ENCODE results near the gene MAN1C1. TPM values are rescaled to one million over a fixed set of nuclear protein-coding genes. Genes with fewer than 3 reads are reported as not detected.

The MAN1C1 gene
- total RNA-seq, 2 experiments from 2014 or later = 16.8 to 17.9 TPM

- no peak overlapping the region for H3K4me3 Mint-ChIP-seq
- POLR2A ChIA-PET = no interaction called here
- CTCF ChIA-PET = interaction anchor here (1.7 kb wide), 1 partner anchor 160 kb away, joined by 4 read pairs; no protein-coding TSS in a partner anchor
- peaks cover 25% of the 10 kb centered on the region for H3K36me3 Mint-ChIP-seq (ENCODE audit: low read depth)
- peaks cover 6% of the 10 kb centered on the region for H3K27me3 Mint-ChIP-seq (ENCODE audit: low read depth)
- no peak for DNase-seq
- no peak for ATAC-seq
- no peaks in the 10 kb centered on the region for H3K9me3 Mint-ChIP-seq (ENCODE audit: insufficient read depth)
- no peak overlapping the region for H3K27ac Mint-ChIP-seq
- peaks cover 38% of the 10 kb centered on the region for H3K4me1 Mint-ChIP-seq (ENCODE audit: low read depth)
Measured at GRCh38 chr1:25770541-25771220, 154.1 kb downstream of the MAN1C1 start.

GRCh38 chr1:25771221-25772114 lies 154.9 kb downstream of the MAN1C1 start:
- Mint-ChIP-seq H3K27me3 (ENCODE audit: low read depth) (peaks cover 6% of the 10 kb centered on the region), H3K9me3 (ENCODE audit: insufficient read depth) (no peaks in the 10 kb centered on the region), H3K27ac (no peak overlapping the region), H3K4me3 (no peak overlapping the region), H3K4me1 (ENCODE audit: low read depth) (peaks cover 38% of the 10 kb centered on the region), H3K36me3 (ENCODE audit: low read depth) (peaks cover 26% of the 10 kb centered on the region)
- no peak for DNase-seq
- no peak for ATAC-seq
- ChIA-PET POLR2A (interaction anchor here (0.9 kb wide), 1 partner anchor 22 kb away, joined by 3 read pairs; no protein-coding TSS in a partner anchor), CTCF (interaction anchor here (1.7 kb wide), 1 partner anchor 161 kb away, joined by 4 read pairs; no protein-coding TSS in a partner anchor)

GRCh38 chr1:25772164-25772563 lies 155.6 kb downstream of the MAN1C1 start:
- H3K4me3 Mint-ChIP-seq = no peak overlapping the region
- no peak for DNase-seq
- H3K36me3 Mint-ChIP-seq (ENCODE audit: low read depth) = peaks cover 28% of the 10 kb centered on the region
- H3K27ac Mint-ChIP-seq = no peak overlapping the region
- peaks cover 6% of the 10 kb centered on the region for H3K27me3 Mint-ChIP-seq (ENCODE audit: low read depth)
- ChIA-PET CTCF (interaction anchor here (1.7 kb wide), 1 partner anchor 162 kb away, joined by 4 read pairs; no protein-coding TSS in a partner anchor), POLR2A (interaction anchor here (0.9 kb wide), 1 partner anchor 21 kb away, joined by 3 read pairs; no protein-coding TSS in a partner anchor)
- no peak for ATAC-seq
- no peaks in the 10 kb centered on the region for H3K9me3 Mint-ChIP-seq (ENCODE audit: insufficient read depth)
- H3K4me1 Mint-ChIP-seq (ENCODE audit: low read depth) = peaks cover 38% of the 10 kb centered on the region

- ATAC-seq (no peak), DNase-seq (no peak)
- H3K4me1 Mint-ChIP-seq (ENCODE audit: low read depth) = peaks cover 38% of the 10 kb centered on the region
- ChIA-PET POLR2A (no interaction called here), CTCF (no interaction called here)
- no peak overlapping the region for H3K4me3 Mint-ChIP-seq
- H3K27me3 Mint-ChIP-seq (ENCODE audit: low read depth) = peaks cover 6% of the 10 kb centered on the region
- H3K9me3 Mint-ChIP-seq (ENCODE audit: insufficient read depth) = no peaks in the 10 kb centered on the region
- no peak overlapping the region for H3K27ac Mint-ChIP-seq
- H3K36me3 Mint-ChIP-seq (ENCODE audit: low read depth) = peaks cover 31% of the 10 kb centered on the region
Measured at GRCh38 chr1:25772692-25773245, 156.2 kb downstream of the MAN1C1 start.

GRCh38 chr1:25773441-25774125 lies 157.0 kb downstream of the MAN1C1 start:
- Mint-ChIP-seq H3K27ac (no peak overlapping the region), H3K9me3 (ENCODE audit: insufficient read depth) (no peaks in the 10 kb centered on the region), H3K4me3 (no peak overlapping the region), H3K36me3 (ENCODE audit: low read depth) (peaks cover 33% of the 10 kb centered on the region), H3K27me3 (ENCODE audit: low read depth) (peaks cover 6% of the 10 kb centered on the region), H3K4me1 (ENCODE audit: low read depth) (peaks cover 38% of the 10 kb centered on the region)
- DNase-seq (no peak), ATAC-seq (no peak)
- POLR2A ChIA-PET = interaction anchor here (0.7 to 2.2 kb wide), 2 partner anchors 27 to 97 kb away, joined by 3 to 8 read pairs; no protein-coding TSS in a partner anchor
- CTCF ChIA-PET = interaction anchor here (2.1 kb wide), 1 partner anchor 164 kb away, joined by 14 read pairs; no protein-coding TSS in a partner anchor

- H3K4me1 Mint-ChIP-seq (ENCODE audit: low read depth) = peaks cover 38% of the 10 kb centered on the region
- ChIA-PET POLR2A (interaction anchor here (0.7 to 2.2 kb wide), 3 partner anchors 22 to 158 kb away, joined by 3 to 8 read pairs (median 5); no protein-coding TSS in a partner anchor), CTCF (interaction anchor here (0.7 to 2.1 kb wide), 6 partner anchors 19 to 208 kb away, joined by 3 to 14 read pairs (median 4); no protein-coding TSS in a partner anchor)
- H3K27ac Mint-ChIP-seq = no peak overlapping the region
- peaks cover 33% of the 10 kb centered on the region for H3K36me3 Mint-ChIP-seq (ENCODE audit: low read depth)
- no peak for ATAC-seq
- no peak for DNase-seq
- peak overlapping the region; percentile 17 for H3K4me3 Mint-ChIP-seq
- H3K27me3 Mint-ChIP-seq (ENCODE audit: low read depth) = peaks cover 6% of the 10 kb centered on the region
- H3K9me3 Mint-ChIP-seq (ENCODE audit: insufficient read depth) = no peaks in the 10 kb centered on the region
Measured at GRCh38 chr1:25774206-25774803, 157.7 kb downstream of the MAN1C1 start.

GRCh38 chr1:25774921-25775771 lies 158.6 kb downstream of the MAN1C1 start:
- ChIA-PET POLR2A (interaction anchor here (0.7 to 2.2 kb wide), 4 partner anchors 21 to 291 kb away, joined by 3 to 8 read pairs (median 4); no protein-coding TSS in a partner anchor), CTCF (interaction anchor here (0.7 to 2.1 kb wide), 6 partner anchors 18 to 209 kb away, joined by 3 to 14 read pairs (median 4); no protein-coding TSS in a partner anchor)
- peaks cover 38% of the 10 kb centered on the region for H3K4me1 Mint-ChIP-seq (ENCODE audit: low read depth)
- H3K36me3 Mint-ChIP-seq (ENCODE audit: low read depth) = peaks cover 33% of the 10 kb centered on the region
- no peaks in the 10 kb centered on the region for H3K9me3 Mint-ChIP-seq (ENCODE audit: insufficient read depth)
- peak overlapping the region; percentile 53 for H3K4me3 Mint-ChIP-seq
- peaks cover 6% of the 10 kb centered on the region for H3K27me3 Mint-ChIP-seq (ENCODE audit: low read depth)
- peak; percentile 95 for ATAC-seq
- H3K27ac Mint-ChIP-seq = peak overlapping the region; percentile 79
- peak; percentile 89 for DNase-seq

GRCh38 chr1:25779388-25779787 lies 162.8 kb downstream of the MAN1C1 start:
- H3K36me3 Mint-ChIP-seq (ENCODE audit: low read depth) = peaks cover 16% of the 10 kb centered on the region
- CTCF ChIA-PET = no interaction called here
- H3K27ac Mint-ChIP-seq = no peak overlapping the region
- H3K4me1 Mint-ChIP-seq (ENCODE audit: low read depth) = peaks cover 19% of the 10 kb centered on the region
- no peak for ATAC-seq
- H3K4me3 Mint-ChIP-seq = no peak overlapping the region
- no peaks in the 10 kb centered on the region for H3K27me3 Mint-ChIP-seq (ENCODE audit: low read depth)
- POLR2A ChIA-PET = no interaction called here
- no peak for DNase-seq
- no peaks in the 10 kb centered on the region for H3K9me3 Mint-ChIP-seq (ENCODE audit: insufficient read depth)

- Mint-ChIP-seq H3K4me3 (no peak overlapping the region), H3K4me1 (ENCODE audit: low read depth) (peaks cover 14% of the 10 kb centered on the region), H3K27ac (no peak overlapping the region), H3K9me3 (ENCODE audit: insufficient read depth) (no peaks in the 10 kb centered on the region), H3K27me3 (ENCODE audit: low read depth) (no peaks in the 10 kb centered on the region), H3K36me3 (ENCODE audit: low read depth) (peaks cover 20% of the 10 kb centered on the region)
- DNase-seq (no peak), ATAC-seq (no peak)
- POLR2A ChIA-PET = no interaction called here
- CTCF ChIA-PET = no interaction called here
Measured at GRCh38 chr1:25779894-25780293, 163.3 kb downstream of the MAN1C1 start.
